ENCODE data around the gene BBX. TPM values are rescaled to one million over a fixed set of nuclear protein-coding genes. Genes with fewer than 3 reads are reported as not detected.
A peak's percentile ranks its signal among the peaks of the same experiment; 100 is the strongest.

The BBX gene
- total RNA-seq, 1 donor: 81.8 TPM

GRCh38 chr3:107657971-107658370 is 135.2 kb downstream of the BBX start:
- H3K4me3 ChIP-seq (ENCODE audit: low read depth, low read length): no peak overlapping the region
- no peak for TF ChIP-seq CTCF (IDR thresholded peaks at IDR 0.05; ENCODE audit: insufficient read depth, low read length)
- peak; percentile 65 for DNase-seq (ENCODE audit: low read depth)

GRCh38 chr3:107660306-107660976 is 137.7 kb downstream of the BBX start:
- TF ChIP-seq CTCF (IDR thresholded peaks at IDR 0.05; ENCODE audit: insufficient read depth, low read length): peak; percentile 71
- H3K4me3 ChIP-seq (ENCODE audit: low read depth, low read length): no peak overlapping the region
- DNase-seq (ENCODE audit: low read depth): peak; percentile 82

- DNase-seq (ENCODE audit: low read depth): peak; percentile 35
- no peak for TF ChIP-seq CTCF (IDR thresholded peaks at IDR 0.05; ENCODE audit: insufficient read depth, low read length)
- H3K4me3 ChIP-seq (ENCODE audit: low read depth, low read length): peak overlapping the region; percentile 26
Observed at GRCh38 chr3:107661447-107662123, 138.8 kb downstream of the BBX start.

- peak overlapping the region; percentile 50 for H3K4me3 ChIP-seq (ENCODE audit: low read depth, low read length)
- DNase-seq (ENCODE audit: low read depth): peak; percentile 86
- TF ChIP-seq CTCF (IDR thresholded peaks at IDR 0.05; ENCODE audit: insufficient read depth, low read length): no peak
Observed at GRCh38 chr3:107662124-107662507, 139.4 kb downstream of the BBX start.

- no peak for TF ChIP-seq CTCF (IDR thresholded peaks at IDR 0.05; ENCODE audit: insufficient read depth, low read length)
- peak overlapping the region; percentile 50 for H3K4me3 ChIP-seq (ENCODE audit: low read depth, low read length)
- peak; percentile 46 for DNase-seq (ENCODE audit: low read depth)
Observed at GRCh38 chr3:107662586-107662985, 139.8 kb downstream of the BBX start.

- no peak for DNase-seq (ENCODE audit: low read depth)
- no peak overlapping the region for H3K4me3 ChIP-seq (ENCODE audit: low read depth, low read length)
- no peak for TF ChIP-seq CTCF (IDR thresholded peaks at IDR 0.05; ENCODE audit: insufficient read depth, low read length)
Observed at GRCh38 chr3:107663266-107663665, 140.5 kb downstream of the BBX start.
